Measurements from ENCODE around the gene SIPA1.

DNA sequence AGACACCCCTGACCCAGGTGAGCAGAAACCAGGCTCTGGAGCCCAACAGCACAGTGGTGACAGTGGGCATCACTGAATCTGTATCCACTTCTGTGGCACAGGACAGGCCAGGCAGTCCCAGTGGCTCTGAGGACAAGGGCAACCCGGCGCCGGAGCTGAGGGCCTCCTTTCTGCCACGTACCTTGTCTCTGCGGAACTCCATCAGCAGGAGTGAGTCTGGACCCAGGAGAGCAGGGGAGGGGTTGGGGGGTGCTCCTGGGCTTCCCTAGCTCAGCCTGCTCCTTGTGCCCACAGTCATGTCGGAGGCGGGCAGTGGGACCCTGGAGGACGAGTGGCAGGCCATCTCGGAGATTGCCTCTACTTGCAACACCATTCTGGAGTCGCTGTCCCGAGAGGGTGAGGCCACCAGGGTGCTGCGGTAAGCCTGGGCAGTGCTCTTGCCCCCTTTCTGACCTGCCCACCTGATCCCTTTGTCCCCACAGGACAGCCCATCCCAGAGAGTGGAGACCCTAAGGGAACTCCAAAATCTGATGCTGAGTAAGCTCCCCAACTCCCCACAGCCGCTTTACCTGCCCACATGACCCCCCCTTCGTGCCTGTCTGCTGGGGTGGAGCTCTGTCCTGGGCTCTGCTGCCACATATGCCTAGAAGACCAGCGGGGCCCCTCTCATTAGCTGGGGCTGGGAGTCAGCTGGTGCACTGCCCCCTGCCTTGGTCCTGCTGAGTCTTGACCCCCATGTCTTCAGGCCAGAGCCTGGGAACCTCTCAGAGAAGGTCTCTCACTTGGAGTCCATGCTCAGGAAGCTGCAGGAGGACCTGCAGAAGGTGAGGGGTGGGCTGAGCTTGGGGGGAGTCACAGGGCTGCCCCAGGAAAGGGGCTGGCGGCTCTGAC is 12.0 kb downstream of the SIPA1 start:
- TF ChIP-seq, protein P1, sequence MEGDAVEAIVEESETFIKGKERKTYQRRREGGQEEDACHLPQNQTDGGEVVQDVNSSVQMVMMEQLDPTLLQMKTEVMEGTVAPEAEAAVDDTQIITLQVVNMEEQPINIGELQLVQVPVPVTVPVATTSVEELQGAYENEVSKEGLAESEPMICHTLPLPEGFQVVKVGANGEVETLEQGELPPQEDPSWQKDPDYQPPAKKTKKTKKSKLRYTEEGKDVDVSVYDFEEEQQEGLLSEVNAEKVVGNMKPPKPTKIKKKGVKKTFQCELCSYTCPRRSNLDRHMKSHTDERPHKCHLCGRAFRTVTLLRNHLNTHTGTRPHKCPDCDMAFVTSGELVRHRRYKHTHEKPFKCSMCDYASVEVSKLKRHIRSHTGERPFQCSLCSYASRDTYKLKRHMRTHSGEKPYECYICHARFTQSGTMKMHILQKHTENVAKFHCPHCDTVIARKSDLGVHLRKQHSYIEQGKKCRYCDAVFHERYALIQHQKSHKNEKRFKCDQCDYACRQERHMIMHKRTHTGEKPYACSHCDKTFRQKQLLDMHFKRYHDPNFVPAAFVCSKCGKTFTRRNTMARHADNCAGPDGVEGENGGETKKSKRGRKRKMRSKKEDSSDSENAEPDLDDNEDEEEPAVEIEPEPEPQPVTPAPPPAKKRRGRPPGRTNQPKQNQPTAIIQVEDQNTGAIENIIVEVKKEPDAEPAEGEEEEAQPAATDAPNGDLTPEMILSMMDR (IDR thresholded peaks at IDR 0.05 in 2 of 3, conservative IDR thresholded peaks at IDR 0.05 in 1 of 3; ENCODE audit: borderline replicate concordance in 1 of 3, insufficient read depth in 1 of 3, low read depth in 2 of 3, low read length in 2 of 3), result no peak
- TF ChIP-seq EZH2phosphoT487 (IDR thresholded peaks at IDR 0.05; ENCODE audit: borderline replicate concordance) (no peak), EZH2 (IDR thresholded peaks at IDR 0.05) (no peak), SRF (IDR thresholded peaks at IDR 0.05; ENCODE audit: low read depth) (no peak), ZNF274 (IDR thresholded peaks at IDR 0.05; ENCODE audit: low read depth, low read length) (no peak), ELF1 (IDR thresholded peaks at IDR 0.05; ENCODE audit: borderline replicate concordance, low read depth) (no peak), POLR2A (IDR thresholded peaks at IDR 0.05; ENCODE audit: borderline replicate concordance, extremely low read depth, insufficient read depth, insufficient read length) (no peak), MAX (IDR thresholded peaks at IDR 0.05) (no peak), EGR1 (IDR thresholded peaks at IDR 0.05; ENCODE audit: low read depth) (no peak), POLR2AphosphoS5 (IDR thresholded peaks at IDR 0.05; ENCODE audit: low read depth, low read length) (no peak)
- TF ChIP-seq, protein P2, sequence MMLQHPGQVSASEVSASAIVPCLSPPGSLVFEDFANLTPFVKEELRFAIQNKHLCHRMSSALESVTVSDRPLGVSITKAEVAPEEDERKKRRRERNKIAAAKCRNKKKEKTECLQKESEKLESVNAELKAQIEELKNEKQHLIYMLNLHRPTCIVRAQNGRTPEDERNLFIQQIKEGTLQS (IDR thresholded peaks at IDR 0.05), result no peak

All from HCT116 (cell line).